NCI-H510A treated with DMSO at 0.1 percent for 48 hours (cell line): ENCODE data around the gene SKA2.
"Not testable (repeated sequence)": the region's sequence is repeated elsewhere in the genome, so short reads cannot be mapped to it uniquely, and the experiment has no call there.

Source experiments
- DNase-seq: peaks from one replicate; lab custom pipeline; 2025; lab: John Stamatoyannopoulos, UW

The SKA2 gene

GRCh38 chr17:59154721-59155438 is at the start of gene SKA2:
Gene SKA2 (minus strand): TSS chr17:59155186. CDS start chr17:59155163, 23 bp downstream.
- DNase-seq = peak; percentile 100

- DNase-seq = no peak
These were observed 47.3 kb upstream of the SKA2 start for GRCh38 chr17:59202320-59202719.

- no peak for DNase-seq
These were observed 44.4 kb upstream of the SKA2 start for GRCh38 chr17:59199398-59199797.

DNA sequence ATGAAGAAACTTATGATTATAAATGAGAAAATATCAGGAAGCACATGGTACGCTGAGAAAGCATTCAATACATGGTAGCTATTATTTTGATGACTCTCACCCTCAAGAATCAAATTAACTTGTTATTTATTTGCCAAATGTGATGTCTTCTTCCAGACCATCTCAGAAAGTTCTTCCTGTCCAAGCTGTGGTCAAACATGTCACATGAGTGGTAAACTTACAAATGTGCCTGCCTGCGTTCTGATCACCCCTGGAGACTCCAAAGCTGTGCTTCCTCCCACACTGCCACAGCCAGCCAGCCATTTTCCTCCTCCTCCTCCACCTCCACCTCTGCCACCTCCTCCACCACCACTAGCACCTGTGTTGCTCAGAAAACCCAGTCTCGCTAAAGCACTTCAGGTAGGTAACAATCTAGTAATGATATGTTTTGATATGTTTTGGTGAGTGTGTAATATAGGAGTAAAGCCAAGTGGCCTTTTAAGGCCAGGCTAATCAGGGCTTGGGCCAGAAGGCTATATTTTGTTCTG is 38.4 kb upstream of the SKA2 start:
- DNase-seq = no peak

- no peak for DNase-seq
These were observed 35.8 kb upstream of the SKA2 start for GRCh38 chr17:59190806-59191205.

- DNase-seq = no peak
These were observed 31.9 kb upstream of the SKA2 start for GRCh38 chr17:59186850-59187249.

GRCh38 chr17:59185997-59186396 is 31.0 kb upstream of the SKA2 start:
- DNase-seq = no peak

DNA sequence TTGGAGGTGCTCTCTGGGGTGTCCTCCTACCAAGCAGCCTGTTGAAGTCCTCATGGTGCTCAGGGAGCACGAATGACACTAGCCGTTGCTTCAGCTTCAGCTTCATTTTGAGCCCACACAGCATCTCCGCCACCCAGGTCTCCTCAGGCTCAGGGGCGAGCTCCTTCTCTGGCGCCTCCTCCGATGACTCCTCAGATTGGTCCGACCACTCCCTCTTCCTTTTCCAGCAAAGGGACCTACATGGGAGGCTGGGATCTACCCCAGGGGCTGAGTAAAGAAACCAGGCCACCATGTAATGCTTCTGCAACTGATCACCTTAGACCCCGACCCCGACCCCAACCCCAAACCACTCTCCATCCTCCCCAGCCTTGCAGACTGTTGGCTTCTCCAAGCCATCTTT is 26.5 kb upstream of the SKA2 start:
- no peak for DNase-seq

DNA sequence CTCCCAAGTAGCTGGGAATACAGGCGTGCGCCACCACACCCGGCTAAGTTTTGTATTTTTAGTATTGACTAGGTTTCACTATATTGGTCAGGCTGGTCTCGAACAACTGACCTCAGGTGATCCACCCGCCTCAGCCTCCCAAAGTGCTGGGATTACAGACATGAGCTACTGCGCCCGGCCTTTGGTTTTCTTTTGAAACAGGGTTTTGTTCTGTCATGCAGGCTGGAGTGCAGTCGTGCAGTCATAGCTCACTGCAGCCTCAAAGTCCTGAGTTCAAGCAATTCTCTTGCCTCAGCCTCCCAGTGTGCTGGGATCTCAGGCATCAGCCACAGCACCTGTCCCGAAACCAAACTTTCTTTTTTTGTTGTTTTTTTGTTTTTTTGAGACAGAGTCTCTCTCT is 25.6 kb upstream of the SKA2 start:
- no peak for DNase-seq

GRCh38 chr17:59179601-59180000 is 24.6 kb upstream of the SKA2 start:
- not testable (repeated sequence) for DNase-seq

DNA sequence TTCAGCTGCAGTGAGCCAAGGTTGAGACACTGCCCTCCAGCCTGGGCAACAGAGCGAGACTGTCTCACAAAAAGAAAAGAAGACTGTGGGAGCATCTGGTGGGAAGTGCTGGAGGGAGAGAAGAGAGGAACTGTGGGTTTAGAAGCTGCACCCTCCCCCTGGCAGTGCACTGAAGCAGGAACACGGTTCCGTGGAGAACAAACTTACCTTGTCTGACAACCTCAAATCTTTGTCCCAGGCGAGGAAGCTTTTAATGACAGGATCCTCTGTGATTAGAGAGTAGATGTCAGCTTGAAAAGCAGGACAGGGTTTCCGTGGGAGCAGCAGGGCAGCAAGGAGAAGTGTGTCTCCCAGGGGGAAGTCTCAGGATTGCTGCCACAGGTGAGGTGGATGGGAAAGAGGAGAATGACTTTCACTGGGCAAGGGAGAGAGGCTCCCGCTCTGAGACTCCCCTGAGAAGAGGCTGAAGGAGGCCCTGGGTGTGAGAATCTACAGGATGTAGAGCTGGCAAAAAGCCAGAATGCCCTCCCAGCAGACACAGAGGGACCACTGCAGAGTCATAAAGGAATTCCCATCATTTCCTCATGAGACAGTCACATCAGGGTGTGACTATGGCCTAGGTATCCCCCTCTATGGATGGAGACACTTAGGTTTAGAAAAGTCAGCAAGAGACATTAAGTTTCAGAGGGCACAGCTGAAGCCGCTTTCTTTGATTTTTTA is 23.4 kb upstream of the SKA2 start:
- DNase-seq = no peak

GRCh38 chr17:59175076-59175475 is 20.1 kb upstream of the SKA2 start:
- DNase-seq = no peak

DNA sequence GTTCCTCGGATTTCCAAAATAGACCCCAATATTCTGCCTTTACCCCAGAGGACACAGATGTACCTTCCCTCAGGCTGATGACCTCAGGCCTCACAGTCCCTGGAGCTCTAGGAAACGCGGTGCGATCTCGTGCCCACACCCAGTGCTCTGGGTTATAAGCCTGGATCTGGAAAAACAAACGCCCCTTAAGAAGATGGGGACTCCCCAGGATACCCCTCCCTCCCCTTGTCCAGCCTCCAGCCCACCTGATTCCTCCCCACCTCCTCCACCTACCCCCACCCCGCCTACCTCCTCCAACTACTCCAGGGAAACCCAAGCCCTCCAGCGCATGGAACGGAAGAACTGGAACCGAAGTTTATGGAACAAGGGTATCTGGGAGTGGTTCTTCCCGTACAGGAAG is 19.7 kb upstream of the SKA2 start:
- no peak for DNase-seq

GRCh38 chr17:59172436-59173004 is 17.5 kb upstream of the SKA2 start:
- no peak for DNase-seq

GRCh38 chr17:59167571-59168001 is 12.6 kb upstream of the SKA2 start:
- no peak for DNase-seq

GRCh38 chr17:59165933-59166342 is 11.0 kb upstream of the SKA2 start:
- DNase-seq = peak; percentile 74

- no peak for DNase-seq
These were observed 6.5 kb upstream of the SKA2 start for GRCh38 chr17:59161477-59161876.

GRCh38 chr17:59160157-59161025 is 5.4 kb upstream of the SKA2 start:
- DNase-seq = no peak

DNA sequence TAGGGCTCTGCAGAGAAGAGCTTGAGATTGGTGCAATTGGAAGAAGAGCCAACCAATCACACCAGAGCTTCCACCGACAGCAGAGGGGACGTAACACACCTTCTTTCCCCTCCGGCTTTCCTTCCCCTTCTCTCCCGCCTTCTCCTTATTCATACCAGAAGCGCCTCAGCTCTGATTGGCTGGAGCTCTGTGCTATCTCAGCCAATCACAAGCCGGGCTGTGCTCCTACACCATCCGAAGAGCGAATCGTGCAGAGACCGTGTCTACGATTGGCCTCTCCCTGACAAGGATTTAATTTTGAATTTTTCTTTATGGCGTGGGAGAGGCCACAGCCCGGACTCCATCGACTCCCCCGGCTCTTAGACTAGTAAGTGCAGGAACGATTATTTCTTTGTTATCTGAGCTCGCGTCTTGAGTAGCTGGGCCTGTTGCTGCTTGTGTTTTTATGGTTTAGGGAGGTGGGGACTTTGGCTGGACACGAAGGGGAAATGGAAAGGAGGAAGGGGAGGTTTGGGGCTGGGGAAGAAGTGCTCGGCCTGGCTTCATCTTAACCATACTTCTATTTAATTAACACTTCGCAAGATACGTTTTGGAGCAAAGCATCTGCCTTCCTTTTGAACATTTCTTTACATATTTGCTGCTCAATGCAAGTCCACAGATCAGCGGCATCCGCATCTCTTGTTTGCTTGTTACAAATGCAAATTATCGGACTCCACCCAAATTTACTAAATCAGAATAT is 622 bp upstream of the SKA2 start, which contains the start of gene PRR11:
Gene PRR11 (plus strand): TSS at position 308 of the 739 bp plus-strand sequence. CDS start 14,007 bp downstream, outside the sequence.
- DNase-seq = peak; percentile 100

DNA sequence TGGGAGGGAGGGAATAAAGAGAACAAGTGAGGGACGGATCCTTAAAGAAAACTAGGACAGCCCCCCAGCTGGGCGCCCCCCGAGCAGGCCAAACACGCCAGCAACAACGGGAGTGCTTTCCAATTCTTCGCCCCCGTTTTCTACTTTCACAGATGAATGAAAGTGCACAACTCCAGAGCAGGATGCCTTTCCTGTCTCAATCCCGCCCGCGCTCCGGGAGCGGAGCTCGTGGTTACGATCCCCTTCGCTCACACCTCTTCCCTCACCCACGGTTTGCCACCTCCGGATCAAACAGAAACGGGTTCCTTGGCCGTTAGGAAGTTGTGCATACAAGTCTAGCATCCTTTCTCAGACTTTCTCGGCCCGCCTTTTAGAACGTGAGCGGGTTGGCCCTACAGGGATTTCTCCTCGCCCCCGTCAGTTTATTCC is 680 bp downstream of the SKA2 start:
- peak; percentile 87 for DNase-seq

- DNase-seq = no peak
These were observed 2.1 kb downstream of the SKA2 start for GRCh38 chr17:59152925-59153324.
